ENCODE results near the gene PXN. TPM values are rescaled to one million over a fixed set of nuclear protein-coding genes. Genes with fewer than 3 reads are reported as not detected.

The PXN gene
- polyA plus RNA-seq, 2 of the 4 experiments (the other 2 are of a cell fraction), result 40.1 to 97.0 TPM

- no peak for TF ChIP-seq FOXS1 (CRISPR knock-in tag; IDR thresholded peaks at IDR 0.05)
- TF ChIP-seq ZC3H11A (IDR thresholded peaks at IDR 0.05), result no peak
- no peak for TF ChIP-seq ZNF302 (CRISPR knock-in tag; IDR thresholded peaks at IDR 0.05)
- no peak for TF ChIP-seq EP300 (IDR thresholded peaks at IDR 0.05)
- no peak for TF ChIP-seq POLR2A (IDR thresholded peaks at IDR 0.05; ENCODE audit: low read length)
- no peak for TF ChIP-seq CTCF (IDR thresholded peaks at IDR 0.05)
- no peak for TF ChIP-seq NPAS2 (CRISPR knock-in tag; IDR thresholded peaks at IDR 0.05; ENCODE audit: borderline replicate concordance)
- WGBS (ENCODE audit: missing lambda C conversion rate), result 53% methylated on average over 5 of the region's 5 CpGs
- peaks cover 55% of the 10 kb centered on the region for H3K4me1 ChIP-seq
- peak overlapping the region; percentile 100 for H3K4me2 ChIP-seq
- ATAC-seq (no peak), FAIRE-seq (no peak), DNase-seq (ENCODE audit: low read depth in 1 of 2, low spot score in 1 of 2) (no peak)
- H3K27ac ChIP-seq, result peak overlapping the region; percentile 99
- POLR2A ChIA-PET, result interaction anchor here (0.6 to 4.9 kb wide), 7 partner anchors 17 to 63 kb away, joined by 4 to 47 read pairs (median 13); partner anchors contain the start of genes RNU4-2 and RPLP0
- no peaks in the 10 kb centered on the region for H3K9me3 ChIP-seq
- CTCF ChIA-PET, result interaction anchor here (0.9 to 43.7 kb wide), 9 partner anchors 19 to 64 kb away, joined by 3 to 1367 read pairs (median 4); partner anchors contain the start of gene RNU4-2
- peak overlapping the region; percentile 99 for H3K4me3 ChIP-seq
Measured at GRCh38 chr12:120263748-120264085, 1.8 kb downstream of the PXN start.

GRCh38 chr12:120262852-120263747 is 2.4 kb downstream of the PXN start:
- no peak for DNase-seq (ENCODE audit: low read depth in 1 of 2, low spot score in 1 of 2)
- H3K4me3 ChIP-seq, result peak overlapping the region; percentile 99
- WGBS (ENCODE audit: missing lambda C conversion rate), result 25% methylated on average over 15 of the region's 15 CpGs
- H3K4me1 ChIP-seq, result peaks cover 61% of the 10 kb centered on the region
- H3K9me3 ChIP-seq, result no peaks in the 10 kb centered on the region
- ChIA-PET CTCF (interaction anchor here (0.9 to 43.7 kb wide), 10 partner anchors 18 to 64 kb away, joined by 3 to 1367 read pairs (median 4); partner anchors contain the start of gene RNU4-2), POLR2A (interaction anchor here (0.6 to 4.9 kb wide), 10 partner anchors 15 to 62 kb away, joined by 3 to 47 read pairs (median 12); partner anchors contain the start of genes RNU4-1, RNU4-2 and RPLP0)
- H3K4me2 ChIP-seq, result peak overlapping the region; percentile 100
- FAIRE-seq, result no peak
- TF ChIP-seq SMC3 (IDR thresholded peaks at IDR 0.05), result no peak
- no peak for TF ChIP-seq NFE2L2 (conservative IDR thresholded peaks at IDR 0.05; ENCODE audit: low read length)
- no peak for TF ChIP-seq JUN (IDR thresholded peaks at IDR 0.05)
- no peak for TF ChIP-seq CHD4 (IDR thresholded peaks at IDR 0.05; ENCODE audit: borderline replicate concordance)
- TF ChIP-seq ZSCAN20 (CRISPR knock-in tag; IDR thresholded peaks at IDR 0.05), result no peak
- no peak for TF ChIP-seq FOSB (CRISPR knock-in tag; IDR thresholded peaks at IDR 0.05)
- 0 out of 2 replicates have a peak, but pooled peaks have one; percentile 11 for TF ChIP-seq MAX (IDR thresholded peaks at IDR 0.05)
- H3K27ac ChIP-seq, result peak overlapping the region; percentile 99
- ATAC-seq, result peak in 1 of 2 experiments; percentile 17; a peak in 3 of 6 replicates

- TF ChIP-seq CBX8 (IDR thresholded peaks at IDR 0.05) (no peak), NPAS2 (CRISPR knock-in tag; IDR thresholded peaks at IDR 0.05; ENCODE audit: borderline replicate concordance) (no peak), HOXB13 (CRISPR knock-in tag; IDR thresholded peaks at IDR 0.05; ENCODE audit: low read depth) (no peak), NFE2L2 (conservative IDR thresholded peaks at IDR 0.05; ENCODE audit: low read length) (no peak), EP300 (IDR thresholded peaks at IDR 0.05) (no peak), POLR2AphosphoS2 (conservative IDR thresholded peaks at IDR 0.05; ENCODE audit: low read length) (no peak), CEBPB (IDR thresholded peaks at IDR 0.05) (no peak), MAFK (IDR thresholded peaks at IDR 0.05; ENCODE audit: partially characterized antibody) (peak; percentile 9), HEYL (CRISPR knock-in tag; IDR thresholded peaks at IDR 0.05) (no peak), GATA3 (IDR thresholded peaks at IDR 0.05; ENCODE audit: borderline replicate concordance) (peak; percentile 27; the same call in 1 of the 2 replicates), FOSL2 (IDR thresholded peaks at IDR 0.05) (no peak), FOSL2 (CRISPR knock-in tag; IDR thresholded peaks at IDR 0.05) (peak; percentile 65), MYC (IDR thresholded peaks at IDR 0.05; ENCODE audit: borderline replicate concordance, low read length) (no peak), FOXS1 (CRISPR knock-in tag; IDR thresholded peaks at IDR 0.05) (no peak), ZNF302 (CRISPR knock-in tag; IDR thresholded peaks at IDR 0.05) (0 out of 2 replicates have a peak, but pooled peaks have one; percentile 35), TP53 (CRISPR knock-in tag; IDR thresholded peaks at IDR 0.05) (no peak), RFX5 (IDR thresholded peaks at IDR 0.05) (no peak), MAX (IDR thresholded peaks at IDR 0.05) (no peak; the same call in 1 of the 2 replicates), SMC3 (IDR thresholded peaks at IDR 0.05) (no peak), ZSCAN20 (CRISPR knock-in tag; IDR thresholded peaks at IDR 0.05) (no peak), PHF8 (IDR thresholded peaks at IDR 0.05; ENCODE audit: borderline replicate concordance, low read depth) (no peak), CHD4 (IDR thresholded peaks at IDR 0.05; ENCODE audit: borderline replicate concordance) (no peak)
- ATAC-seq, result peak in 1 of 2 experiments; percentile 51; a peak in 3 of 6 replicates
- DNase-seq (ENCODE audit: low read depth in 1 of 2, low spot score in 1 of 2), result peak; percentile 62 to 74
- FAIRE-seq, result no peak
- Histone ChIP-seq H3K4me3 (peak overlapping the region; percentile 99; the same call in 2 of the 3 replicates), H3K27ac (peak overlapping the region; percentile 99), H3K9me3 (no peaks in the 10 kb centered on the region), H3K4me1 (peaks cover 70% of the 10 kb centered on the region), H3K4me2 (peak overlapping the region; percentile 100)
- POLR2A ChIA-PET, result interaction anchor here (0.7 to 4.9 kb wide), 11 partner anchors 14 to 67 kb away, joined by 3 to 47 read pairs (median 9); partner anchors contain the start of genes RNU4-1, RNU4-2 and RPLP0
- 64% methylated on average over 10 of the region's 10 CpGs for WGBS (ENCODE audit: missing lambda C conversion rate)
- CTCF ChIA-PET, result interaction anchor here (0.6 to 43.7 kb wide), 8 partner anchors 8 to 61 kb away, joined by 3 to 1367 read pairs (median 5); partner anchors contain the start of gene RNU4-2
Measured at GRCh38 chr12:120261951-120262851, 3.3 kb downstream of the PXN start.

All from A549 (cell line).